DND-41 (cell line): ENCODE measurements around the gene FDXR.

Experiments
- ATAC-seq: fragments of 200-7000 bp; cut with Tn5 transposase; 3 replicates; pipeline ENCODE4 v1.9.1; 2021; ENCODE audit warnings: low read depth; ENCODE audit not compliant: insufficient read depth
- DNase-seq: peaks from one replicate; pipeline ENCODE4 v3.0.0-alpha.2; 2020
- H2AFZ ChIP-seq: 2 replicates; pipeline ENCODE4 v1.6.0; 2012; ENCODE audit warnings: low read depth, low read length
- H3K27ac ChIP-seq: 2 replicates; pipeline ENCODE4 v1.5.1; 2012; ENCODE audit warnings: low read length, inconsistent platforms
- H3K27me3 ChIP-seq: fragments of 200-600 bp; sonication (generic); 2 replicates; pipeline ENCODE4 v1.6.0; 2012; ENCODE audit warnings: low read length, mild to moderate bottlenecking, inconsistent platforms; ENCODE audit not compliant: insufficient read depth, poor library complexity
- H3K36me3 ChIP-seq: 2 replicates; pipeline ENCODE4 v1.5.1; 2012; ENCODE audit warnings: low read length, inconsistent platforms; ENCODE audit not compliant: insufficient read depth
- H3K4me1 ChIP-seq: 2 replicates; pipeline ENCODE4 v1.5.1; 2012; ENCODE audit warnings: mild to moderate bottlenecking, low read length; ENCODE audit not compliant: insufficient read depth
- H3K4me2 ChIP-seq: 2 replicates; pipeline ENCODE4 v1.6.0; 2012; ENCODE audit warnings: mild to moderate bottlenecking, moderate library complexity, low read length, inconsistent platforms; ENCODE audit not compliant: insufficient read depth
- H3K4me3 ChIP-seq, 2 experiments: fragments of 200-600 bp in 1 of 2; shearing (Covaris generic) in 1 of 2; 2 replicates each; pipeline ENCODE4 v1.5.1; 2012 to 2016; ENCODE audit warnings: inconsistent platforms in 2 of 2, low read length in 2 of 2, mild to moderate bottlenecking in 2 of 2, low read depth in 1 of 2, moderate library complexity in 1 of 2
- H3K79me2 ChIP-seq: 2 replicates; pipeline ENCODE4 v1.6.0; 2012; ENCODE audit warnings: low read length, inconsistent platforms; ENCODE audit not compliant: insufficient read depth
- H3K9ac ChIP-seq: 2 replicates; pipeline ENCODE4 v1.6.0; 2012; ENCODE audit warnings: low read depth, mild to moderate bottlenecking, inconsistent platforms, low read length, moderate library complexity
- H3K9me3 ChIP-seq: 2 replicates; pipeline ENCODE4 v1.5.1; 2012; ENCODE audit warnings: low read length, moderate library complexity, mild to moderate bottlenecking, inconsistent platforms; ENCODE audit not compliant: insufficient read depth, severe bottlenecking
- H4K20me1 ChIP-seq: 2 replicates; pipeline ENCODE4 v1.6.0; 2012; ENCODE audit warnings: low read length; ENCODE audit not compliant: insufficient read depth
- CTCF ChIP-seq: IDR thresholded peaks from 2 replicates; pipeline ENCODE4 v1.5.1; 2012; ENCODE audit warnings: borderline replicate concordance, low read length, moderate library complexity, mild to moderate bottlenecking; ENCODE audit not compliant: poor library complexity, severe bottlenecking; ENCODE audit errors: extremely low read depth
- EZH2 ChIP-seq: IDR thresholded peaks from 3 replicates; pipeline ENCODE4 v1.6.1; 2012; ENCODE audit warnings: borderline replicate concordance, low read depth, mild to moderate bottlenecking, moderate library complexity, low read length, inconsistent platforms; ENCODE audit not compliant: severe bottlenecking

Gene FDXR

DNA sequence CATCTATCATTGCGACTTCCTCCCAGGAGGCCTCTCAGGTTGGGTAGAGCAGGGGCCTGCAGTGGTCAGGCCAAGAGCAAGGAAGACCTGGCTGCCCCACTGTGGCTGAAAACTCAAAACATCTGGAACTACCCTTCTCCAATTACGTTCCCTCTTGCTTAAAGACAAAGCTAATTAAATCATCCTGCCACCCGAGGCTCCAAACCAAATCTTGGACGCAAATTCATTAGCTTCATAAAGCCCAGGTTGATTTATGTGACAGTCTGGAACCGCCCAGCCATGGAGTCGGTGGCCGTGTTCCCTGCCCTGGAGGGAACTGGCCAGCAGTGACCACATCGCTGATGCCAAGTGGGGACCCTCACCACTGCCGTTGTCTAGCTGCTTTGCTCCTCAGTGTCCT is 34.5 kb downstream of the FDXR start:
- Histone ChIP-seq H3K79me2 (no peaks in the 10 kb centered on the region), H3K27me3 (no peaks in the 10 kb centered on the region), H3K9ac (no peak overlapping the region), H3K4me3 (no peak overlapping the region), H3K27ac (no peak overlapping the region), H2AFZ (no peak overlapping the region), H4K20me1 (peaks cover 2% of the 10 kb centered on the region; the same call in 1 of the 2 replicates), H3K4me2 (no peak overlapping the region), H3K36me3 (peaks cover 16% of the 10 kb centered on the region), H3K9me3 (no peaks in the 10 kb centered on the region), H3K4me1 (no peaks in the 10 kb centered on the region)
- TF ChIP-seq CTCF (no peak), EZH2 (no peak)
- ATAC-seq = no peak
- DNase-seq = no peak

GRCh38 chr17:74836691-74837467 is 35.9 kb downstream of the FDXR start:
- Histone ChIP-seq H2AFZ (no peak overlapping the region), H3K27me3 (no peaks in the 10 kb centered on the region), H4K20me1 (peaks cover 8% of the 10 kb centered on the region), H3K9me3 (no peaks in the 10 kb centered on the region), H3K4me3 (no peak overlapping the region), H3K4me1 (no peaks in the 10 kb centered on the region), H3K79me2 (no peaks in the 10 kb centered on the region), H3K4me2 (no peak overlapping the region), H3K9ac (no peak overlapping the region), H3K36me3 (peaks cover 16% of the 10 kb centered on the region), H3K27ac (no peak overlapping the region)
- TF ChIP-seq EZH2 (no peak), CTCF (no peak)
- ATAC-seq (no peak), DNase-seq (no peak)

GRCh38 chr17:74836191-74836590 is 36.6 kb downstream of the FDXR start:
- no peak for TF ChIP-seq EZH2
- TF ChIP-seq CTCF = no peak
- H3K79me2 ChIP-seq = no peaks in the 10 kb centered on the region
- no peak overlapping the region for H2AFZ ChIP-seq
- no peak overlapping the region for H3K27ac ChIP-seq
- no peak overlapping the region for H3K4me3 ChIP-seq
- peaks cover 16% of the 10 kb centered on the region for H3K36me3 ChIP-seq
- DNase-seq = no peak
- no peak overlapping the region for H3K9ac ChIP-seq
- H3K9me3 ChIP-seq = no peaks in the 10 kb centered on the region
- H3K27me3 ChIP-seq = no peaks in the 10 kb centered on the region
- no peak for ATAC-seq
- H3K4me2 ChIP-seq = no peak overlapping the region
- peaks cover 13% of the 10 kb centered on the region for H4K20me1 ChIP-seq
- no peaks in the 10 kb centered on the region for H3K4me1 ChIP-seq
